Breast epithelium (tissue), 4 donors: ENCODE data around the gene ELMO1. TPM values are rescaled to one million over a fixed set of nuclear protein-coding genes. Genes with fewer than 3 reads are reported as not detected.
A peak's percentile ranks its signal among the peaks of the same experiment; 100 is the strongest.

ENCODE experiments used
- DNase-seq, 2 donors: peaks; one replicate each; pipeline ENCODE4 v3.0.0-alpha.2; 2019; ENCODE audit warnings: low spot score in 2 of 2
- H3K27ac ChIP-seq, 2 donors: fragments of 200-600 bp; sonication (generic) in 1 of 2; one replicate each; pipeline ENCODE4 v1.5.1; 2016 to 2019; ENCODE audit warnings: mild to moderate bottlenecking in 1 of 2
- H3K27me3 ChIP-seq, 2 donors: fragments of 200-600 bp; sonication (generic) in 1 of 2; one replicate each; pipeline versions ENCODE4 v1.5.1 to v1.6.0; 2017 to 2019; ENCODE audit warnings: control low read depth in 1 of 2, mild to moderate bottlenecking in 1 of 2
- H3K36me3 ChIP-seq: fragments of 200-600 bp; one replicate; pipeline ENCODE4 v1.5.1; 2019
- H3K4me1 ChIP-seq, 2 donors: fragments of 200-600 bp; sonication (generic); one replicate each; pipeline ENCODE4 v1.5.1; 2016 to 2019; ENCODE audit warnings: control low read depth in 1 of 2
- H3K4me3 ChIP-seq, 3 donors: fragments of 200-600 bp; sonication (generic); 1 replicate in 2 of 3; 2 replicates in 1 of 3; pipeline ENCODE4 v1.5.1; 2016 to 2019; ENCODE audit warnings: mild to moderate bottlenecking in 3 of 3, moderate library complexity in 2 of 3
- H3K9me3 ChIP-seq, 2 donors: fragments of 200-600 bp; sonication (generic) in 1 of 2; one replicate each; pipeline ENCODE4 v1.5.1; 2016 to 2019; ENCODE audit warnings: control low read depth in 1 of 2
- CTCF ChIP-seq, 3 donors: fragments of 450-650 bp; IDR thresholded peaks; one replicate each; pipeline ENCODE4 v1.5.1; 2016 to 2017; ENCODE audit warnings: antibody characterized with exemption in 3 of 3, mild to moderate bottlenecking in 3 of 3, moderate library complexity in 3 of 3
- POLR2A ChIP-seq: fragments of 450-650 bp; IDR thresholded peaks from one replicate; pipeline ENCODE4 v1.6.1; 2016; ENCODE audit warnings: antibody characterized with exemption, mild to moderate bottlenecking, moderate library complexity
- POLR2AphosphoS5 ChIP-seq, 3 donors: sonication (generic); formaldehyde crosslinking; IDR thresholded peaks; one replicate each; pipeline ENCODE4 v1.6.1; 2017; ENCODE audit warnings: antibody characterized with exemption in 3 of 3
- intact Hi-C: fragments of 100-400 bp; cut with DNase I; formaldehyde crosslinking; loops from one replicate; pipeline ENCODE4 v1.15.1; 2023; ENCODE audit warnings: low total_unique reads
- total RNA-seq, 3 donors: library from RNA; depleted of rRNA; stranded (reverse); fragments of >200 nt; gene quantifications; one replicate each; pipeline ENCODE4 v1.1.0, GENCODE V29; 2016

ELMO1 gene
- total RNA-seq, 3 donors from 2014 or later: 49.5 to 110 (median 66.9) TPM

GRCh38 chr7:37097276-37097675, 351.4 kb downstream of the ELMO1 start:
- Histone ChIP-seq H3K27me3 (no peaks in the 10 kb centered on the region), H3K36me3 (no peaks in the 10 kb centered on the region), H3K9me3 (no peaks in the 10 kb centered on the region), H3K4me1 (no peaks in the 10 kb centered on the region), H3K27ac (no peak overlapping the region), H3K4me3 (no peak overlapping the region)
- TF ChIP-seq POLR2AphosphoS5 (IDR thresholded peaks at IDR 0.05): no peak
- TF ChIP-seq POLR2A: no peak
- TF ChIP-seq CTCF (IDR thresholded peaks at IDR 0.05): no peak
- intact Hi-C loops: no loop called here
- DNase-seq: no peak

- Histone ChIP-seq H3K9me3 (no peaks in the 10 kb centered on the region), H3K4me3 (no peak overlapping the region), H3K27me3 (no peaks in the 10 kb centered on the region), H3K27ac (no peak overlapping the region), H3K36me3 (no peaks in the 10 kb centered on the region), H3K4me1 (no peaks in the 10 kb centered on the region)
- intact Hi-C loops: no loop called here
- peak in 1 of 2 donors; percentile 47 for DNase-seq
- TF ChIP-seq POLR2AphosphoS5 (IDR thresholded peaks at IDR 0.05) (no peak), POLR2A (no peak), CTCF (IDR thresholded peaks at IDR 0.05) (no peak)
Measured at GRCh38 chr7:37096341-37096740, 352.3 kb downstream of the ELMO1 start.

GRCh38 chr7:37095122-37095521, 353.5 kb downstream of the ELMO1 start:
- intact Hi-C loops: no loop called here
- no peak for TF ChIP-seq POLR2A
- TF ChIP-seq CTCF (IDR thresholded peaks at IDR 0.05): no peak
- TF ChIP-seq POLR2AphosphoS5 (IDR thresholded peaks at IDR 0.05): no peak
- H3K4me3 ChIP-seq: no peak overlapping the region
- no peak overlapping the region for H3K27ac ChIP-seq
- H3K4me1 ChIP-seq: no peaks in the 10 kb centered on the region
- no peak for DNase-seq
- H3K36me3 ChIP-seq: no peaks in the 10 kb centered on the region
- H3K27me3 ChIP-seq: no peaks in the 10 kb centered on the region
- no peaks in the 10 kb centered on the region for H3K9me3 ChIP-seq

- Histone ChIP-seq H3K4me3 (no peak overlapping the region), H3K27ac (no peak overlapping the region), H3K27me3 (no peaks in the 10 kb centered on the region), H3K9me3 (no peaks in the 10 kb centered on the region), H3K36me3 (no peaks in the 10 kb centered on the region), H3K4me1 (no peaks in the 10 kb centered on the region)
- DNase-seq: no peak
- TF ChIP-seq CTCF (IDR thresholded peaks at IDR 0.05) (no peak), POLR2AphosphoS5 (IDR thresholded peaks at IDR 0.05) (no peak), POLR2A (no peak)
- intact Hi-C loops: no loop called here
Measured at GRCh38 chr7:37093257-37093656, 355.4 kb downstream of the ELMO1 start.

GRCh38 chr7:37092548-37092947, 356.1 kb downstream of the ELMO1 start:
- Histone ChIP-seq H3K9me3 (no peaks in the 10 kb centered on the region), H3K27me3 (no peaks in the 10 kb centered on the region), H3K27ac (no peak overlapping the region), H3K36me3 (no peaks in the 10 kb centered on the region), H3K4me3 (no peak overlapping the region), H3K4me1 (no peaks in the 10 kb centered on the region)
- TF ChIP-seq POLR2A (no peak), CTCF (IDR thresholded peaks at IDR 0.05) (no peak), POLR2AphosphoS5 (IDR thresholded peaks at IDR 0.05) (no peak)
- no peak for DNase-seq
- intact Hi-C loops: no loop called here
